ENCODE measurements around the gene HNRNPH3.
"Not testable (repeated sequence)": the region's sequence is repeated elsewhere in the genome, so short reads cannot be mapped to it uniquely, and the experiment has no call there.

The HNRNPH3 gene

GRCh38 chr10:68331455-68332258 lies at the start of gene HNRNPH3:
Gene HNRNPH3, plus strand, starts transcription at chr10:68332064. Its CDS starts 5,158 bp downstream, at chr10:68337222.
- DNase-seq (ENCODE audit: low spot score), result peak; percentile 96

- no peak for DNase-seq (ENCODE audit: low spot score)
Measured at GRCh38 chr10:68284062-68285001, 47.5 kb upstream of the HNRNPH3 start.

GRCh38 chr10:68288717-68289116 lies 43.1 kb upstream of the HNRNPH3 start:
- no peak for DNase-seq (ENCODE audit: low spot score)

- DNase-seq (ENCODE audit: low spot score), result no peak
Measured at GRCh38 chr10:68290736-68291135, 41.1 kb upstream of the HNRNPH3 start.

- no peak for DNase-seq (ENCODE audit: low spot score)
Measured at GRCh38 chr10:68296843-68297663, 34.8 kb upstream of the HNRNPH3 start.

GRCh38 chr10:68301301-68301700 lies 30.6 kb upstream of the HNRNPH3 start:
- peak; percentile 12 for DNase-seq (ENCODE audit: low spot score)

GRCh38 chr10:68301790-68302502 lies 29.9 kb upstream of the HNRNPH3 start:
- peak; percentile 48 for DNase-seq (ENCODE audit: low spot score)

- no peak for DNase-seq (ENCODE audit: low spot score)
Measured at GRCh38 chr10:68302503-68302823, 29.4 kb upstream of the HNRNPH3 start.

- DNase-seq (ENCODE audit: low spot score), result no peak
Measured at GRCh38 chr10:68302871-68303270, 29.0 kb upstream of the HNRNPH3 start.

GRCh38 chr10:68303849-68304412 lies 27.9 kb upstream of the HNRNPH3 start:
- no peak for DNase-seq (ENCODE audit: low spot score)

- DNase-seq (ENCODE audit: low spot score), result no peak
Measured at GRCh38 chr10:68305854-68306253, 26.0 kb upstream of the HNRNPH3 start.

GRCh38 chr10:68310531-68310930 lies 21.3 kb upstream of the HNRNPH3 start:
- no peak for DNase-seq (ENCODE audit: low spot score)

GRCh38 chr10:68314930-68315329 lies 16.9 kb upstream of the HNRNPH3 start:
- not testable (repeated sequence) for DNase-seq (ENCODE audit: low spot score)

- no peak for DNase-seq (ENCODE audit: low spot score)
Measured at GRCh38 chr10:68315582-68315981, 16.3 kb upstream of the HNRNPH3 start.

- no peak for DNase-seq (ENCODE audit: low spot score)
Measured at GRCh38 chr10:68318331-68319059, 13.4 kb upstream of the HNRNPH3 start.

- DNase-seq (ENCODE audit: low spot score), result not testable (repeated sequence)
Measured at GRCh38 chr10:68324396-68324795, 7.5 kb upstream of the HNRNPH3 start.

- peak; percentile 19 for DNase-seq (ENCODE audit: low spot score)
Measured at GRCh38 chr10:68327889-68328786, 3.7 kb upstream of the HNRNPH3 start.

- no peak for DNase-seq (ENCODE audit: low spot score)
Measured at GRCh38 chr10:68329506-68329861, 2.4 kb upstream of the HNRNPH3 start.

- DNase-seq (ENCODE audit: low spot score), result no peak
Measured at GRCh38 chr10:68330852-68331454, 911 bp upstream of the HNRNPH3 start.
